CD4-positive, alpha-beta T cell treated with Interleukin-6 at 100 ng/mL for 8 hours (primary cell): ENCODE measurements around the gene GBP4.

Source experiments
- DNase-seq: peaks from one replicate; pipeline ENCODE4 v3.0.0-alpha.2; 2020; ENCODE audit warnings: mixed read lengths, low spot score

Gene GBP4

DNA sequence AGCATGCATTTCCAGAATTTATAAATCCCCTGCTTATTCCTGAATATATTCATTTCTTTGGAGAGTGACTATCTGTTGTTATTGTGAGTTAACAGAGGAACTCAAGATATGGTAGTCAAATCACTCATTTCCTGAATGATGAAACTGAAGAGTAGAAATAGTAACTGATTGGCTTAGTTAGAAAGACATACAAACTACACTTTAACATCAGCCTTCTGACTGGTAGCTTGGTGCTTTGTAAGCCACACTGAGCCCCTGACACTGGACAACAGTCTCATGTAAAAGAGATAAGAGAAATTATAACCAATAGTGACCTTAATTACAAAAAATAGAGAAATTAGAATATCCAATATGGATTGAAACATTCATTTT, 27.7 kb downstream of the GBP4 start:
- no peak for DNase-seq

DNA sequence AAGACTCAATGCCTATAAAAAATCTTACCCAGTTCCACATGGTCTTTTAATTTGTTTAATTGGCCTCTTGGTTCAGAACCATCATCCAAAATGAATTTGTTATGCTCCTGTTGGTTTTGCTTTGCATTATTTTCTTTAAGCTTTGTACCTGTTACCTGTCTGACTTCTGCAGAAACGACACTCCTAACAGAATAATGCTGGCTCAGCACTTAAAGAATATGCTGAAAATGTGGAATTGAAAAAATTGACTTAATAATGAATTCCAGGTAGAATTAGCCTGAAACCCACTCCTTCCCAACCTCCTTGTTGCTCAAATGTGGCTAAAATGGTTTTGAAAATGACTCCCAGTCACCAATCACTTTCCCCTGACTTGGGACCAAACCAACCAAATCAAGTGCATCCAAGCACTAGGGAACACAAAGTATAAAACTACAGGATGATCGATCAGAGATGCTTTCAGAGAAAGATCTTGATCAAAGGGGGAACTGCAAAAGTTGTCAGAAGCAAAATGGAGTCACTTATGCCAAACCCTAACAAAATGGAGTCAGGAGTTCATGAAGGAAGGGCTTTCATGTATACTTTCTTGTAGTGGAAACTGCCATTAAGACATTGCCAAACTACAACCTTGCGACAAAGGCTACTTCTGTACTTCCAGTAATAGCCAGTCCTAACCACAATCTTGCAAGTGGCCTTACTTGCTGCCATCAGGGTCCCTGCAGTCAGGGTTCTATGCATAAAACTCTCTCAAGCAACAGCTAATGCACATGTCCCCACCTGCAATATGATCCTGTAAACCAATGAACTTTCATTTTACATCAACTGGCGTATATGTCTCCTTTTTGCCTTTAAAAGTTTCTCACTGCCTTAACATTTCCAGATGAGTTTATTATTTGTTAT, 28.3 kb downstream of the GBP4 start:
- no peak for DNase-seq

- no peak for DNase-seq
Observed at GRCh38 chr1:89169166-89169565, 29.6 kb downstream of the GBP4 start.

- DNase-seq, result no peak
Observed at GRCh38 chr1:89167590-89168230, 31.0 kb downstream of the GBP4 start.

- DNase-seq, result no peak
Observed at GRCh38 chr1:89166705-89167104, 32.0 kb downstream of the GBP4 start.

DNA sequence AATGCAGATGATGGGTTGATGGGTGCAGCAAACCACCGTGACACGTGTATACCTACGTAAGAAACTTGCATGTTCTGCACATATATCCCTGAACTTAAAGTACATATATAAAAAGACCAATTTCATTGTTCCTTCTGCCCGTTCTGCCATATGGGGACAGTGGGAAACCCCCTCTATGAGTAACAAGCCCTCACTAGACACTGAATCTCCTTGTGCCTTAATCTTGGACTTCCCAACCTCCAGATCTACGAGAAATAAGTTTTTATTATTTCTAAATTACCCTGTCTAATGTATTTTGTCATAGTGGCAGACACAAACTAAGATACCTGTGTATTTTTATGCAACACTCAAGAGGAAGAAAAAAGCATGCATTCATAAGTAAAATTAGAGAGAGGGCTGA, 32.9 kb downstream of the GBP4 start:
- DNase-seq, result no peak

DNA sequence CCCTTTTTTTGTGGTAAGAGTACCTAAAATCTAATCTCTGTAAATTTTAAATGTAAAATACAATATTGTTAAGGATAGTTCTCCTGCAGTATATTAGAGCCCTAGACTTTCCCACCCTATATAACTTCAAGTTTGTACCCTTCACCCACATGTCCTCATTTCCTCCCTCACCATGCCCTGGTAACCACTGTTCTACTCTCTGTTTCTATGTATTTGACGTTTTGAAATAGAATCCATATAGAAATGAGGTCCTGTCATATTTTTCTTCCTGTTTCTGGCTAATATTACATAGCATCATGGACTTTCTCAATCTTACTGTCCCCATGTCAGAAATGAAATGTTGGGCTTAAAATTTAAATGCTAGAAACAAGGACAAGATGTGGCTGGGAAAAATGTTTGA, 47.7 kb downstream of the GBP4 start:
- DNase-seq, result no peak

- no peak for DNase-seq
Observed at GRCh38 chr1:89149976-89150375, 48.8 kb downstream of the GBP4 start.

- DNase-seq, result no peak
Observed at GRCh38 chr1:89149229-89149628, 49.5 kb downstream of the GBP4 start.

DNA sequence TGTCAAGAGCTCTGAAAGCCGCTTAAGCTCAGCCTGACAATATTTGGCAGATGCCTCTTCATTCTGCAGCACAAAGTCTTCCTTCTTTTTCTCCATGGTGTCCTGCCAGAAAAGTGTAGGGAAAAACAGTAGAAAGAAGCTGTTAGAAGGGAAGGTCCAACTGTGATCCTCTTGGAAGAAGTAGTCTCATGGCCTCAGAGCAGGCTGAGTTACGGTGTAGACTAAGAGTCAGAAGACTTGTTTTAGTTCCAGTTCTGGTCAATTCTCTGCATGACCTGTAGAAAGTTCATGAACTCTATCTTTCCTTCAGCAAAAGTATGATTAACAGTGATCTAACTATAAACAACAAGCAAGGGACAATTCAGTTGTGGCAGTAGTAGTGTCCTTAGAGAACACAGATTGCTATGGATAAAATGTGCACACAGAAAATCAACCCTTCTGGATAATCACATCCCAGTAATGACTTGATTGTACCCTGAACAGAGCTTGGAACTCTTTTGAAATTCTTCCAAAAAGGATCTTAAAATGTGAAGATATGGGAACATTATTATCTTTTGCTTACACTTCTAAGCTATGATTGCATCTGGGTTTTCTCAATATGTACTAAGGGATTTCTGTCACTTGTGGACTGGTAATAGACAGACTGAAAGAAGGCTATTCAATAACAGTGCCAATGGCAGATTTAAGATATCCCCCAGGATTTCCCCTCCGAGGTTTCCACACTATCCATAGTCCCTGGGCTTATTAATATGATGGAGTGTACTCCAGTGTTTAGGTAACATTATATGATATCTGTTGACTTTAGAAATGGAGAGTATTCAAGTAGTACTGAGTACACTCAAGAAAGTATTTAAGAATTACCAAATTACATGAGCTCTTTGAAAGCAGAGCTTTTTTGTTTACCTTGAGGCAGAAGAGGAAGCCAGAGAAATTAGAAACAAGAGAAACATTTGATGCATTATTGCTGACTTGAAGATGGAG, 50.8 kb downstream of the GBP4 start:
- no peak for DNase-seq

- DNase-seq, result no peak
Observed at GRCh38 chr1:89146721-89147120, 52.0 kb downstream of the GBP4 start.

GRCh38 chr1:89143484-89143883, 55.3 kb downstream of the GBP4 start:
- no peak for DNase-seq

- DNase-seq, result no peak
Observed at GRCh38 chr1:89142160-89142559, 56.6 kb downstream of the GBP4 start.

- DNase-seq, result no peak
Observed at GRCh38 chr1:89133747-89134146, 65.0 kb downstream of the GBP4 start.
